ENCODE data around the gene CNMD.

DNA sequence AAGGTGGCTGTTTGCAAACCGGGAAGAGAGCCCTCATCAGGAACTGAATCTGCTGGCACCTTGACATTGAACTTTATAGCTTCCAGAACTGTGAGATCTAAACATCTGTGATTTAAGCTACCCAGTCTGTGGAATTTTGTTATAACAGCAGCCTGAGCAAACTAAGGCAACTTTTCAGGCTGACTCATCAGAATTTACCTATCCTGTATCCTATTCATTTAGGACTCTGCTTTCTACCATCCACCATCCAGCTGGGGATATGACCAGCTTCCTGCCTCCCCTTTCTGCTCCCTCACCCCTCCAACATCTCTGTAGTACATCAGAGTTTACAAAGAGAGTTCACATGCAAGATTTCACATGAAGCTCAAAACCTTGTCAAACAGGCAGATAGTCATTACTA is 11.1 kb upstream of the CNMD start:
- TF ChIP-seq, protein P1, sequence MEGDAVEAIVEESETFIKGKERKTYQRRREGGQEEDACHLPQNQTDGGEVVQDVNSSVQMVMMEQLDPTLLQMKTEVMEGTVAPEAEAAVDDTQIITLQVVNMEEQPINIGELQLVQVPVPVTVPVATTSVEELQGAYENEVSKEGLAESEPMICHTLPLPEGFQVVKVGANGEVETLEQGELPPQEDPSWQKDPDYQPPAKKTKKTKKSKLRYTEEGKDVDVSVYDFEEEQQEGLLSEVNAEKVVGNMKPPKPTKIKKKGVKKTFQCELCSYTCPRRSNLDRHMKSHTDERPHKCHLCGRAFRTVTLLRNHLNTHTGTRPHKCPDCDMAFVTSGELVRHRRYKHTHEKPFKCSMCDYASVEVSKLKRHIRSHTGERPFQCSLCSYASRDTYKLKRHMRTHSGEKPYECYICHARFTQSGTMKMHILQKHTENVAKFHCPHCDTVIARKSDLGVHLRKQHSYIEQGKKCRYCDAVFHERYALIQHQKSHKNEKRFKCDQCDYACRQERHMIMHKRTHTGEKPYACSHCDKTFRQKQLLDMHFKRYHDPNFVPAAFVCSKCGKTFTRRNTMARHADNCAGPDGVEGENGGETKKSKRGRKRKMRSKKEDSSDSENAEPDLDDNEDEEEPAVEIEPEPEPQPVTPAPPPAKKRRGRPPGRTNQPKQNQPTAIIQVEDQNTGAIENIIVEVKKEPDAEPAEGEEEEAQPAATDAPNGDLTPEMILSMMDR (conservative IDR thresholded peaks at IDR 0.05), result no peak
- TF ChIP-seq EZH2 (IDR thresholded peaks at IDR 0.05; ENCODE audit: low read depth), result no peak
